GM23338 (cell line): ENCODE measurements around the gene ZBTB14. TPM values are rescaled to one million over a fixed set of nuclear protein-coding genes. Genes with fewer than 3 reads are reported as not detected.

ENCODE experiments used
- ATAC-seq: fragments of 200-7000 bp; cut with Tn5 transposase; 3 replicates; pipeline ENCODE4 v1.9.1; 2020
- DNase-seq: peaks from one replicate; pipeline ENCODE4 v3.0.0-alpha.2; 2015; ENCODE audit warnings: low spot score
- H2AFZ ChIP-seq: fragments of 200-600 bp; sonication (generic); 2 replicates; pipeline ENCODE4 v1.8.0; 2016; ENCODE audit warnings: antibody characterized with exemption, mild to moderate bottlenecking, moderate library complexity
- H3F3A ChIP-seq: fragments of 200-600 bp; sonication (generic); replicated peaks from 2 replicates; pipeline ENCODE4 v1.8.0; 2017; ENCODE audit warnings: antibody characterized with exemption, mixed run types, low read depth
- H3K27ac ChIP-seq: fragments of 200-600 bp; sonication (generic); 2 replicates; pipeline ENCODE4 v1.6.1; 2016; ENCODE audit warnings: low read depth
- H3K27me3 ChIP-seq: fragments of 200-600 bp; sonication (generic); 2 replicates; pipeline ENCODE4 v1.8.0; 2016; ENCODE audit warnings: mild to moderate bottlenecking, mixed run types, moderate library complexity; ENCODE audit not compliant: insufficient read depth
- H3K36me3 ChIP-seq: fragments of 200-600 bp; sonication (generic); 2 replicates; pipeline ENCODE4 v1.8.0; 2016; ENCODE audit warnings: mild to moderate bottlenecking; ENCODE audit not compliant: insufficient read depth
- H3K4me1 ChIP-seq: fragments of 200-600 bp; sonication (generic); 2 replicates; pipeline ENCODE4 v1.8.0; 2016; ENCODE audit warnings: mild to moderate bottlenecking, moderate library complexity; ENCODE audit not compliant: insufficient read depth
- H3K4me2 ChIP-seq: fragments of 200-600 bp; sonication (generic); 2 replicates; pipeline ENCODE4 v1.7.1; 2017; ENCODE audit warnings: mixed run types
- H3K4me3 ChIP-seq: fragments of 200-600 bp; sonication (generic); 2 replicates; pipeline ENCODE4 v1.6.1; 2016; ENCODE audit warnings: mixed run types
- H3K79me2 ChIP-seq: fragments of 200-600 bp; sonication (generic); replicated peaks from 2 replicates; pipeline ENCODE4 v1.8.0; 2017; ENCODE audit warnings: mild to moderate bottlenecking; ENCODE audit not compliant: insufficient read depth
- H3K9me2 ChIP-seq: fragments of 200-600 bp; sonication (generic); 2 replicates; pipeline ENCODE4 v1.8.0; 2017; ENCODE audit not compliant: insufficient read depth
- H4K20me1 ChIP-seq: fragments of 200-600 bp; sonication (generic); replicated peaks from 2 replicates; pipeline ENCODE4 v1.8.0; 2017; ENCODE audit warnings: mild to moderate bottlenecking; ENCODE audit not compliant: insufficient read depth
- H3K27ac Mint-ChIP-seq: 2 replicates; pipeline ENCODE4 v1.8.0; 2020; ENCODE audit warnings: inconsistent platforms, mild to moderate bottlenecking, moderate library complexity, mixed read lengths
- H3K27me3 Mint-ChIP-seq: 3 replicates; pipeline ENCODE4 v1.8.0; 2022; ENCODE audit warnings: low read depth, mild to moderate bottlenecking, moderate library complexity, mixed read lengths, inconsistent platforms; ENCODE audit not compliant: insufficient read depth, poor library complexity
- H3K36me3 Mint-ChIP-seq: 3 replicates; pipeline ENCODE4 v1.8.0; 2021; ENCODE audit warnings: low read depth, mild to moderate bottlenecking, inconsistent platforms, moderate library complexity, mixed read lengths
- H3K4me1 Mint-ChIP-seq: 3 replicates; pipeline ENCODE4 v1.8.0; 2020; ENCODE audit warnings: mild to moderate bottlenecking, inconsistent platforms, mixed read lengths
- H3K4me3 Mint-ChIP-seq: 3 replicates; pipeline ENCODE4 v1.8.0; 2021; ENCODE audit warnings: moderate library complexity, mild to moderate bottlenecking, inconsistent platforms, mixed read lengths
- H3K9me3 Mint-ChIP-seq: 3 replicates; pipeline ENCODE4 v1.8.0; 2020; ENCODE audit warnings: moderate library complexity, mild to moderate bottlenecking, inconsistent platforms, mixed read lengths
- CREB1 ChIP-seq: fragments of 250-450 bp; sonication (Bioruptor Pico); IDR thresholded peaks from 2 replicates; pipeline ENCODE4 v1.5.0; 2020; ENCODE audit warnings: low read depth, mild to moderate bottlenecking, moderate library complexity
- CTCF ChIP-seq, 2 experiments: fragments of 200-600 bp in 1 of 2; sonication (generic) in 1 of 2; conservative IDR thresholded peaks; 2 replicates each; pipeline versions ENCODE4 v1.5.1 to v1.6.1; 2016 to 2017; ENCODE audit warnings: antibody characterized with exemption in 2 of 2, low read depth in 2 of 2, mild to moderate bottlenecking in 2 of 2, moderate library complexity in 1 of 2
- ETS1 ChIP-seq: IDR thresholded peaks from 2 replicates; pipeline ENCODE4 v1.6.1; 2016; ENCODE audit warnings: antibody characterized with exemption
- EZH2 ChIP-seq: fragments of 200-600 bp; sonication (generic); IDR thresholded peaks from one replicate; pipeline ENCODE4 v1.8.0; 2017; ENCODE audit warnings: antibody characterized with exemption, mild to moderate bottlenecking, low read depth; ENCODE audit not compliant: unreplicated experiment
- EZH2phosphoT487 ChIP-seq: fragments of 200-600 bp; sonication (generic); IDR thresholded peaks from one replicate; pipeline ENCODE4 v1.8.1; 2018; ENCODE audit warnings: antibody characterized with exemption; ENCODE audit not compliant: unreplicated experiment
- JUNB ChIP-seq: IDR thresholded peaks from one replicate; pipeline ENCODE4 v1.6.1; 2016; ENCODE audit warnings: antibody characterized with exemption; ENCODE audit not compliant: unreplicated experiment
- NANOG ChIP-seq: IDR thresholded peaks from 2 replicates; pipeline ENCODE4 v1.6.1; 2016; ENCODE audit warnings: antibody characterized with exemption, borderline replicate concordance
- POLR2AphosphoS5 ChIP-seq: IDR thresholded peaks from 2 replicates; pipeline ENCODE4 v1.6.1; 2016; ENCODE audit warnings: antibody characterized with exemption, low read depth
- REST ChIP-seq: IDR thresholded peaks from one replicate; pipeline ENCODE4 v1.6.1; 2018; ENCODE audit warnings: antibody characterized with exemption; ENCODE audit not compliant: unreplicated experiment
- STAT1 ChIP-seq: IDR thresholded peaks from one replicate; pipeline ENCODE4 v1.6.1; 2016; ENCODE audit warnings: antibody characterized with exemption; ENCODE audit not compliant: unreplicated experiment
- ZNF114 ChIP-seq: fragments of 250-450 bp; sonication (Bioruptor Pico); IDR thresholded peaks from 2 replicates; pipeline ENCODE4 v1.5.0; 2020; ENCODE audit warnings: mild to moderate bottlenecking, moderate library complexity
- ZNF331 ChIP-seq: fragments of 250-450 bp; sonication (Bioruptor Pico); IDR thresholded peaks from 2 replicates; pipeline ENCODE4 v1.5.0; 2020; ENCODE audit warnings: low read depth, mild to moderate bottlenecking, moderate library complexity
- ZNF462 ChIP-seq: fragments of 250-450 bp; sonication (Bioruptor Pico); IDR thresholded peaks from 2 replicates; pipeline ENCODE4 v1.5.0; 2020; ENCODE audit warnings: mild to moderate bottlenecking, moderate library complexity
- polyA plus RNA-seq: library from polyadenylated mRNA; unstranded; fragments of >200 nt; fragmentation: Nextera tagmentation; extraction: Ambion mirVana; gene quantifications from 2 replicates; pipeline ENCODE4 v1.2.1, GENCODE V29; 2016
- total RNA-seq: library from RNA; depleted of rRNA; stranded (reverse); fragments of >200 nt; shearing (Covaris generic); gene quantifications from 2 replicates; pipeline ENCODE4 v1.2.3, GENCODE V29; 2014

Gene ZBTB14
- total and polyA plus RNA-seq, 2 experiments from 2014 or later, result 5.2 to 16.8 TPM

GRCh38 chr18:5250603-5251002 lies 44.9 kb downstream of the ZBTB14 start:
- Histone ChIP-seq H3K79me2 (no peaks in the 10 kb centered on the region), H3K9me2 (no peaks in the 10 kb centered on the region), H3K36me3 (no peaks in the 10 kb centered on the region), H3K4me2 (no peak overlapping the region), H3F3A (no peaks in the 10 kb centered on the region), H3K4me3 (no peak overlapping the region), H3K27ac (no peak overlapping the region), H3K27me3 (no peaks in the 10 kb centered on the region), H2AFZ (no peak overlapping the region), H3K4me1 (no peaks in the 10 kb centered on the region), H4K20me1 (no peaks in the 10 kb centered on the region)
- no peak for ATAC-seq
- Mint-ChIP-seq H3K27ac (no peak overlapping the region), H3K9me3 (no peaks in the 10 kb centered on the region), H3K27me3 (peaks cover 2% of the 10 kb centered on the region), H3K36me3 (no peaks in the 10 kb centered on the region), H3K4me3 (no peak overlapping the region), H3K4me1 (no peaks in the 10 kb centered on the region)
- DNase-seq, result no peak
- TF ChIP-seq ZNF331 (no peak), STAT1 (no peak), CTCF (conservative IDR thresholded peaks at IDR 0.05; ENCODE audit: low read depth in 2 of 2) (no peak), ZNF114 (no peak), NANOG (no peak), ETS1 (no peak), JUNB (no peak), REST (no peak), POLR2AphosphoS5 (no peak), CREB1 (CRISPR knock-in tag) (no peak), ZNF462 (CRISPR knock-in tag) (no peak), EZH2phosphoT487 (no peak), EZH2 (no peak)
